Activated CD4-positive, CD25-positive, alpha-beta regulatory T cell treated with anti-CD3 and anti-CD28 coated beads, Interleukin-2, amount 50 U/mL, for 72 hours (primary cell): ENCODE results near the gene MIGA1.
"Not testable (repeated sequence)": the region's sequence is repeated elsewhere in the genome, so short reads cannot be mapped to it uniquely, and the experiment has no call there.

Source experiments
- DNase-seq: peaks from one replicate; pipeline ENCODE4 v3.0.0; 2021

Gene MIGA1

GRCh38 chr1:77779529-77780281, at the start of gene MIGA1:
Gene MIGA1, plus strand, starts transcription at chr1:77779649. Its CDS starts 3,604 bp downstream, at chr1:77783253.
- DNase-seq: peak; percentile 79

- DNase-seq: no peak
These were observed 47.4 kb upstream of the MIGA1 start for GRCh38 chr1:77732090-77732489.

DNA sequence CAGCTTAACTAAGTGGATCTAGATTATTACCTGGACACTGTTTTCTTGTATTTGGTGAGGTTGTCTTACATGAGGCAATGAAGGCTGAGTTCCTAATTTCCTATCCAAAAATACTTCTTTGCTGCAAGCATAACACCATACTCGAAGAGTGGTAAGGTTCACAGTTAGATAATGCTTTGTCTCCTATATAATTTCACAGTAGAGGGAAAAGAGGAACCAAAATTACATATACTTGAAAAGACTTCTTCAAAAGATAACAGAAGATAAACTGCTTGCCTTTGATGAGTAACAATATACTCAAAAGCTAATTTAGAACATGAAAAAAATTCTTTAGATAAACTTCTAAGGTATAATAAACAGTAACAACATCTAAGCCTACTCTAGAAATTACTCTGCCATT, 40.2 kb upstream of the MIGA1 start:
- no peak for DNase-seq

- no peak for DNase-seq
These were observed 38.1 kb upstream of the MIGA1 start for GRCh38 chr1:77741316-77741715.

- no peak for DNase-seq
These were observed 37.4 kb upstream of the MIGA1 start for GRCh38 chr1:77742011-77742555.

- no peak for DNase-seq
These were observed 34.9 kb upstream of the MIGA1 start for GRCh38 chr1:77744576-77744975.

GRCh38 chr1:77749489-77749888, 30.0 kb upstream of the MIGA1 start:
- not testable (repeated sequence) for DNase-seq

DNA sequence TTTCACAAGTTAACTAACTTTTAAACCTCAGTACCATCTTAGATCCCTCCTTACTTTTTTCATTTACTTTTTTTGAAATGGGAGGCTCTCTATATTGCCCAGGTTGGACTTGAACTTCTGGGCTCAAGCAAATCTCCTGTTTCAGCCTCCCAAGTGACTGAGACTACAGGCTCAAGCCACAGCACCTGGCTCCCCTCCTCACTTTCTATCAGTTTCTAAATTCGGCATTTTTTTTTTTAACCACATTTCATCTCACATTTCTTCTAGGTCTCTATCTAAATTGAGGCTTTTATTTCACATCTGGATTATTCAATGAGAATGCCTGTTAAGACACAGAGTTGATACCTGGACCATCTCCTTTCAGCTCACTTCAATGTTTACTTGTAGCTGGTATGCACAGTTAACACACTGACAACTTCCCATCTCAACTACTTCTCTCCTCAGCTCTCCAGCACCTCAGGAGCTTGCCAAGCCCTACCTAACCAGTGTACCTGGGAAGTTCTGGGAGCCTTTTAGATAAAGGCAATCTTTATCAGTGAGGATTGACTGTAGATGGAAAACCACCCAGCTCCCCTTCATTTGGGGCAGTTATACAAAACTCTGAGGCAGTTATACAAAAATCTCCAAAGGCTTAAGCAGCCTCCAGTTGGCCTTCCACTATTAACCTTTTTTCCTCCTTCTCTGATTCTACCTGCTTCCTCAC, 23.2 kb upstream of the MIGA1 start:
- DNase-seq: no peak

DNA sequence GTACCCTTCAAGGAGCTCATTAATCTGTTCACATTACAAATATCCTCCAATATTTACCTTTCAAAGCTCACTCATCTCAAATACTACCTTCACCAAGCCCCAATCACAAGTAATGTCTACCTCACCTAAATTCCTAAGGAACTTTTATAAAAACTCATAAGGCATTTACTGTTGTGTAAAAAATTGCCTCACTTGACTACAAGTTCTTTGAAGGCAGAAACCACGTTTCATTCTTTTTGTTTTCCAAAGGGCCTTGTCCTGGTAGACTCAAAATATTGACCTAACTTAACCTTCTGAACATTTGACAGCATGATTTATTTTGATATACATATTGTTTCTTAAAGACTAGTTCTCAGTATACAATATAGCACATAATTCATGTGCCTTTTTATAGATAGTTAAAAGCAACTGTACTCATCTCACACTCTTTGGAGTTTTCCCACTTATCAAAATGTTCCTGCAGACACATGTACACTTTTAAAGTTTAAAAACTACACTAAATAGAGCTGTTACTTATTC, 22.3 kb upstream of the MIGA1 start:
- no peak for DNase-seq

- no peak for DNase-seq
These were observed 21.8 kb upstream of the MIGA1 start for GRCh38 chr1:77757603-77758002.

GRCh38 chr1:77759071-77760028, 20.1 kb upstream of the MIGA1 start, which contains the start of gene USP33:
Gene USP33, minus strand, starts transcription at chr1:77759852. Its CDS starts 18,155 bp downstream, at chr1:77741697.
- DNase-seq: peak; percentile 96

GRCh38 chr1:77762072-77762476, 17.4 kb upstream of the MIGA1 start:
- DNase-seq: no peak

DNA sequence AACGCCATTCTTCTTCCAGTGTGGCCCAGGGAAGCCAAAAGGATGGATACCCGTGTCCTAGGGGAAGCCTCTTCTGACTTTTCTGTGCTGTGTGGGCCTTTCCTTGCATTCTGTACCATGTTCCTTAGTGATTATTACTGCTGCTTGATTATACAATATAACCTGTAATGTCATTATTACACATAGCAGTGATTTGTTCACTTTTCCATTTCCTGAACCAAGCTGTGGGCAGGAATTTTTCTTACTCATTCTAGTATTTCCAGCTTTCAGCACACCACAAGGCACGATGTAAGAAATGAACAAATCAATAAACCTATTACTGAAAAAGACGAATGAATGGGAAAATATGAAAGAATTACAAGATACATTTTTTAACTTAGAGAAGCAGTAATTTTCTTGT, 11.4 kb upstream of the MIGA1 start:
- no peak for DNase-seq

- no peak for DNase-seq
These were observed 3.3 kb upstream of the MIGA1 start for GRCh38 chr1:77776007-77776700.

- no peak for DNase-seq
These were observed 2.2 kb downstream of the MIGA1 start for GRCh38 chr1:77781683-77782082.

- no peak for DNase-seq
These were observed 3.7 kb downstream of the MIGA1 start for GRCh38 chr1:77783141-77783540.

GRCh38 chr1:77786093-77786741, 6.8 kb downstream of the MIGA1 start:
- DNase-seq: not testable (repeated sequence)

DNA sequence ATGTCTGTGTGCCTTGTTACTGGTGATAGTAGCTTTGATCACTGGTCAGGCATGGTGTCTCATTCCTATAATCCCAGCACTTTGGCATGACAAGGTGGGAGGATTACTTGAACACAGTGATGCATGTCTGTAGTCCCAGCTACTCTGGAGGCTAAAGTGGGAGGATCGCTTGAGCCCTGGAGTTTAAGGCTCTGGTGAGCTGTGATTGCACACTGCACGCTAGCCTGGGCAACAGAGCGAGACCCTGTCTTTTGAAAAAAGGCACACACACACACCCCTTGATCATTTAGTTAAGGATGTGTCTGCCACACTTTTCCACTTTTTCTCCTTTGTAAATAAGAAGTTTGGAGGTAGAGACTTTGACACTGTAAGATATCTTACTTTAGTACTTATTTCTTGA, 15.1 kb downstream of the MIGA1 start:
- DNase-seq: no peak

GRCh38 chr1:77796695-77797405, 17.4 kb downstream of the MIGA1 start:
- no peak for DNase-seq

- no peak for DNase-seq
These were observed 18.5 kb downstream of the MIGA1 start for GRCh38 chr1:77797991-77798390.

DNA sequence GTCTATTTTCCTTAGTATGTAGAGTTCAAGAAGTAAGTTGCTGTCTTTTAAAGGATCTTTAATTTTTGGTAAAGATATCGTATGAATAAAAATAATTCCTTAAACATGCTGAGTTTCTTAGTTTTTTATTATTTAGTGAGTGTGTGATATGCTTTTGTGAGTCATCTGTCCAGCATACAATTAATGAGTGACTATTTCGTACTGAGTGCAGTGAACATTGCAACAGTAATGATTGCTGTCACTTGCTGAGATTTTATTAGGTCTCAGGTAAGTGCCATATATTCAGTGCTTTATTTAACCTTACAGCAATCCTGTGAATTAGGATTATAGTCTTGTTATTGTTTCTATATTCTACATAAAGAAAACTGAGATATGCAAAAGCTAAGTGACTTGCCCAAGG, 22.6 kb downstream of the MIGA1 start:
- DNase-seq: no peak
